GM21423 (cell line): ENCODE measurements around the gene EPPIN.
"Not testable (repeated sequence)": the region's sequence is repeated elsewhere in the genome, so short reads cannot be mapped to it uniquely, and the experiment has no call there.

Experiments
- ATAC-seq: cut with Tn5 transposase; IDR thresholded peaks from one replicate; pipeline ENCODE4 v1.9.1; 2021; ENCODE audit warnings: mild to moderate bottlenecking, moderate library complexity; ENCODE audit not compliant: unreplicated experiment

The EPPIN gene

GRCh38 chr20:45547206-45547770 is at the start of gene EPPIN:
Gene EPPIN, minus strand, starts transcription at chr20:45547401. Its CDS starts 44 bp downstream, at chr20:45547357.
- ATAC-seq, result no peak

GRCh38 chr20:45595235-45595634 is 48.0 kb upstream of the EPPIN start:
- ATAC-seq, result no peak

- no peak for ATAC-seq
These were observed 46.3 kb upstream of the EPPIN start for GRCh38 chr20:45593498-45593897.

GRCh38 chr20:45592574-45593189 is 45.5 kb upstream of the EPPIN start:
- ATAC-seq, result no peak

- ATAC-seq, result no peak
These were observed 42.5 kb upstream of the EPPIN start for GRCh38 chr20:45589725-45590124.

- no peak for ATAC-seq
These were observed 41.6 kb upstream of the EPPIN start for GRCh38 chr20:45588800-45589199.

- not testable (repeated sequence) for ATAC-seq
These were observed 38.8 kb upstream of the EPPIN start for GRCh38 chr20:45585986-45586385.

- not testable (repeated sequence) for ATAC-seq
These were observed 37.1 kb upstream of the EPPIN start for GRCh38 chr20:45584294-45584693.

- no peak for ATAC-seq
These were observed 36.3 kb upstream of the EPPIN start for GRCh38 chr20:45583502-45583901.

- no peak for ATAC-seq
These were observed 34.5 kb upstream of the EPPIN start for GRCh38 chr20:45581702-45582101.

GRCh38 chr20:45579184-45579583 is 32.0 kb upstream of the EPPIN start, which contains the start of gene WFDC8:
Gene WFDC8, minus strand, starts transcription at chr20:45579284. Its CDS starts 37 bp downstream, at chr20:45579247.
- ATAC-seq, result no peak

- ATAC-seq, result no peak
These were observed 31.0 kb upstream of the EPPIN start for GRCh38 chr20:45578231-45578630.

- ATAC-seq, result no peak
These were observed 29.8 kb upstream of the EPPIN start for GRCh38 chr20:45576995-45577394.

- no peak for ATAC-seq
These were observed 28.7 kb upstream of the EPPIN start for GRCh38 chr20:45575931-45576330.

GRCh38 chr20:45569650-45570049 is 22.4 kb upstream of the EPPIN start:
- ATAC-seq, result not testable (repeated sequence)

- no peak for ATAC-seq
These were observed 17.6 kb upstream of the EPPIN start for GRCh38 chr20:45564760-45565276.

- ATAC-seq, result no peak
These were observed 8.0 kb upstream of the EPPIN start for GRCh38 chr20:45555198-45555597.

- no peak for ATAC-seq
These were observed 5.3 kb upstream of the EPPIN start for GRCh38 chr20:45552456-45552855.

- no peak for ATAC-seq
These were observed 3.6 kb upstream of the EPPIN start for GRCh38 chr20:45550765-45551164.

- no peak for ATAC-seq
These were observed 1.2 kb upstream of the EPPIN start for GRCh38 chr20:45548410-45548809.

GRCh38 chr20:45545754-45546453 is 1.3 kb downstream of the EPPIN start:
- ATAC-seq, result no peak

GRCh38 chr20:45545351-45545750 is 1.9 kb downstream of the EPPIN start:
- no peak for ATAC-seq
